ENCODE results near the gene TMED6.

TMED6 gene

DNA sequence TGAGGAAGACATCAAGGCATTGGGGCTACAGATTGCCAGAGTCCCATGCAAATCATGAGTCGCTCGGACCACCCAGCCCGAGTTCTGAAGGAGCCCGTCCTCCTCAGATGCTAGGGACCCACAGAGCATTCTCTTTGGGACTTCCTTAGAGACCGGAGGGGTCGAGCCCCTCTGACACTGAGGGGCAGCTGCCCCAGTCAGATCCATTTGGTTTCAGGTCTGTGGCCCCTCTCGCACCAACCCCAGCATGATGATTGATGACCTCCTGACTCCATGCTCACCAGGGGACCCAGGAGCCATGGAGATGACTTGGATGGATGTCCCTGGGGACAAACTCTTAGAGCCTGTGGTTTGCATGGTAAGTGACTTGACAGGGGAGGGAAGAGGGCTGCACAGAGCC, 29.2 kb downstream of the TMED6 start:
- DNase-seq: no peak

DNA sequence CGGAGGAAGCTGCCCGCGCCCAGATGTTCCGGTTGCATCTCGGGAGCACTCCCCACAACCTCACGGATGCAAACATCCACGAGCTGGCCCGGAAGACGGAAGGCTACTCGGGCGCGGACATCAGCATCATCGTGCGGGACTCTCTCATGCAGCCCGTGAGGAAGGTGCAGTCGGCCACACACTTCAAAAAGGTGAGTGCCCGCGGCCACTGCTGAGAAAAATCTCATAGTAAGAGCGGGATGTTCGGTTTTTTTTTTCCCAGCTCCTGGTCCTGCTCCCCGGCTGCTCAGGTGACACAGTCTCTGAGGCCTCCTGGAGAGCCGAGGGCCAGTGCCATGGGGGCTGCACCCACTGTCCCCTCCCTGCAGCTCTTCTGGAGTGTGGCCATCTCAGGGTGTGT, 30.5 kb downstream of the TMED6 start:
- DNase-seq: no peak

- no peak for DNase-seq
Observed at GRCh38 chr16:69320740-69321073, 30.9 kb downstream of the TMED6 start.

DNA sequence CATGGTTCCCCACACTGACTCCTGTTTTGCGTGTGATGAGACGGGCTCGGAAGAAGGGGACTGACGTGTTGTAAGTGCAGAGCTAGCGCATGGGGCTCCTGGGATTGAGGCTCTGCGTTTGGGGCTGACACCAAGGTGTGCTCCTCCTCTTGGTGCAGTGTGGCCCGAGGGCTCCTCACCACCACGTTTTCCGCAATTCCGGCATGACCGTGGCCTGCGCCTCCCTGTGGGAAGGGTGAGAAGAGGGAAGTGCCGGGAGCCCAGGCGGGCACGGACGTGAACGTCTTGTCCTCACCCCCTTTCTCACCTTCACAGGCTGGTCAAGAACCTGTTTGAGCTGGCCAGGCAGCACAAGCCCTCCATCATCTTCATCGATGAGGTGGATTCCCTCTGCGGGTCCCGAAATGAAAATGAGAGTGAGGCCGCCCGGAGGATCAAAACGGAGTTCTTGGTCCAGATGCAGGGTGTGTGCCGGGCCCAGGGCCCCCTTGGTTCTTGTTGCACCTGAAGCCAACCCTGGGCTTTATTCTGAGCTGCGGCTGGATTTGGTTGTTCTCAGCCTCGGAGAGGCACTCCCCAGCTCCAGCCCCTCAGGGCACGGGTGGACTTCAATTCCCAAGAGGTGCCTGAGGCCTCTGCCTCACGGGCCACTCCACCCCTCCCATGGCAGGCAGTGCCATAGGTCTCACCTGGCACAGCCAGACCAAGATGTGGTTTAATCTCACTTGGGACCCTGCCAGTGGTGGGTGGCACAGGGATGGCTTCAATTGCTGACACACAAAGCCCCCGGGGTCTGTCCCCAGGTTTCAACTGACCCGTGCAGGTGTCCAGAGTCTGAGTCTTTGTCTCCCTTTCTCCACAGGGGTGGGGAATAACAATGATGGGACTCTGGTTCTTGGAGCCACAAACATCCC, 31.5 kb downstream of the TMED6 start:
- no peak for DNase-seq

GRCh38 chr16:69319381-69319780, 32.2 kb downstream of the TMED6 start:
- no peak for DNase-seq

DNA sequence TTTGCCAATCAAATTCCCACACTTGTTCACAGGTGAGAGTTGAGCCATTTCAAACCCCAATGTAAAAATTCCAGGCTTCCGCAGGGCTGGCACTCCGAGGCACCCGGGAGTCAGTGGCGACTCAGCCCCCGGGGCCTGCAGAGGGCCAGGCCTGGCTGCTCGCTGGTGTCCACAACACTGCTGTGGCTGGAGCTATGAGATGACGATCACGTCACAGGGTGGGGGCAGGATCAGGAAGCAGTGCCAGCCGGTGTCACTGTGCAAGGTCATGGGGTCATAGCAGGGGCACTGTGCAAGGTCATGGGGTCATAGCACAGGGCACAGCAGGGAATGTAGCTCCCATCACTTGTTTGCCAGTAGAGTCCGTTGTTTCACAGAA, 32.7 kb downstream of the TMED6 start:
- DNase-seq: no peak

GRCh38 chr16:69318177-69318910, 33.2 kb downstream of the TMED6 start:
- no peak for DNase-seq

DNA sequence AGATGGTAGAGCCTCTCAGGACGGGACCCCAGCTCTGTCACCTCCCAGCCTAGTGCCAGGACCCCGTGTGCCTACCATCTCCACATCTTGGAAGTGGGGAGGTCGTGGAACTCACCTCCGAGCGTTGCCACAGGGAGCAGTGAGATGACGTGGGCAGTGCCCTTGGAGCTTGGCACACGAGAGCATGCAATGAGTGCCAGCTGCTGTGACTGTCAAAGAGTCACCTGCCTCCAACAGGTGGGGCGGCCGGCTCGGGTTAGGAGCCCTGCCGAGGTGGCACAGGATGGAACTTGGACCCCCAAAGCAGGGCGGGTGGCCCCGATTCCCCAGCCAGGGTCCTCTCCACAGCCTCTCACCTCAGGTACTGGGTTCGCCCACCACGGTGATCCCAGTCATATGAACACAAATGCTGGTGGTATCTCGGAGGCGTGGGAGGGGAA, 35.0 kb downstream of the TMED6 start:
- no peak for DNase-seq

GRCh38 chr16:69315486-69316311, 35.9 kb downstream of the TMED6 start:
- DNase-seq: no peak

DNA sequence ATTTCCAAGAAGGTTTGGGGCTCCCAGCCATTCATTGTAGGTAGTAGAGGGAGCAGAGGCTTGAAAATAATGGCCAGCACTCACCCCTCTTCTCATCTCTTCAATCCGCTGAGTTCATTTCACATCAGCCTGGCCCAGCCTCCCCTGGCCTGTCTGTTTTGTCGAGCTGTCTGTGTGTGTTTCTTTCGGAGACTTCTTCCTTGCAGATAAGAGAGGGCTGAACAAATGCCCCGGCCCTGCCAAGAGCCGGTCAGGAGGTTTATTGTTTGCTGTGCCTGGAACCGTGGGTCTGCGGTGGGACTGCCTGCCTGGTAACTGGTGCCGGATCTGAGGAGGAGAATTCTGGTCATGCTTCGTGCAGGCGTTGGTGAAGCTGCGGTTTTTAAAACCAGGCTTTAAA, 37.1 kb downstream of the TMED6 start:
- DNase-seq: no peak

DNA sequence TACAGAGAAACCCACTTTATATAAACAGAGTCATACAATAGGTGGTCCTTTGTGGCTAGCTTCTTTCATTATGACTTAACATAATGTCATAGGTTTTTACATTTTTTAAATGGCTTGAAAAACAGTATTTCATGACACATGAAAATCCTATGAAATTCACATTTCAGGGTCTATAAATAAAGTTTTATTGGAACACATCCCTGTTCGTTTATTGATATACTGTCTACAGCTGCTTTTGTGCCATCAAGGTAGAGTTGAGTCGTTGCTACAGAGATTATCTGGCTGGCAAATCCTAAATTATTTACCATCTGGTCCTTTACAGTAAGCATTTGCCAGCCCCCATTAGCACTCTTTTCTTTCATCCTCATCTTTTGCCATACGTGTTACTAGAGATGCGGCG, 38.1 kb downstream of the TMED6 start:
- DNase-seq: no peak

GRCh38 chr16:69311533-69312387, 39.8 kb downstream of the TMED6 start:
- DNase-seq: peak; percentile 45

DNA sequence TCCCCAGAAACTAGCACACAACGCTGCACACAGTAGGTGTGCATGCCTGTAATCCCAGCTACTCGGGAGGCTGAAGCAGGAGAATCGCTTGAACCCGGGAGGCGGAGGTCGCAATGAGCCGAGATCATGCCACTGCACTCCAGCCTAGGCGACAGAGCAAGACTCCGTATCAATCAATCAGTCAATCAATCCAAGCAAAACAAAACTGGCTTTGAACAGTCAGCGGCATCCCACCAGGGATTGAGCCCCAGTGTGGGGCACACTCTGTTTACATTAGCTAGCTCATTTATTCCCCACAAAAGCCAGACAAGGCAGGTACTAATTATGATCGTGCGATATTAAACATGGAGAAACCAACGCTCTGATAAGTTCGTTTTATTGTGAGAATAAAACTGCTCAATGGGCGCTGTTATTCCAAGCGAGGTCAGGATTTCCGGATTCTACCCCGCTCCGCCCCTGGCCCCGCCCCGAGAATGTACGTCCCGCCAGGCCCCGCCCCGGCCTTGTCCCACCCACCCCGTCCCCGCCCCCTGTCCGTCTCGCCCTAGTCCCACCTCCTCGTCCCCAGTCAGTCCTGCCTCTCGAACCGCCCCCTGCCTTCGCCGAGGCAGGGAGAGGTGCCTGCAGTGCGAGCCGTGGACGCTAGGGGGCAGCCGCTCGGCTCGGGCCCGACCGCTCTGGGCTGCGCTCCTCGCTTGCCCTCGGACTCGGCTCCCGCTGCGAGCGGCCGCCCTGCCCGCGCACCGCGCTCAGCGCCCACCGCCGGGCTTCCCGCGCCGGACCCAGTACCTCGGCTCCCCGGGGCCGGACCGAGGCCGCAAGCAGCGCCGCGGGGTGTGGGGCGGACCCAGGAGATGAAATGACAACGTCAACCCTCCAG, 40.7 kb downstream of the TMED6 start, which contains the start of gene VPS4A:
VPS4A (plus strand) TSS at position 698 of the 880 bp plus-strand sequence; CDS start at position 860, 162 bp downstream.
- peak; percentile 98 for DNase-seq

DNA sequence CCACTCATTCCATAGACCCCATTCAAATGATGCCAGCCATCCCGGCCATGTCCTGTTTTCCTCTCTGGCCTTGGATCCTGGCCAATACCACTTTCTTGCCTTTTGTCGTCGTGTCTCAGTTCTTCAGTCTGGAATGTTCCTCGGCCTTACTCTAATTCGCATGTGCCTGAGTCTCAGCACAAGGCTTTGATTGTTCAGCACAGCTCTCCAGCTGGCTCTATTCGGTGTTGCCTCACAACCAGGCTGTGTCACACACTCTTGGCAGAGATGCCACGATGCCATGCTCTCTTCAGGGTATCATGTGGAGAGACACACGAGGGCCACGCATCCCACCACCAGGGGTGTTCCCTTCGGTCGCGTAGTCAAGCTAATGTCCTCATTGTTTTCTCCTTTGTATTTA, 42.3 kb downstream of the TMED6 start:
- no peak for DNase-seq

- no peak for DNase-seq
Observed at GRCh38 chr16:69307856-69308255, 43.7 kb downstream of the TMED6 start.

DNA sequence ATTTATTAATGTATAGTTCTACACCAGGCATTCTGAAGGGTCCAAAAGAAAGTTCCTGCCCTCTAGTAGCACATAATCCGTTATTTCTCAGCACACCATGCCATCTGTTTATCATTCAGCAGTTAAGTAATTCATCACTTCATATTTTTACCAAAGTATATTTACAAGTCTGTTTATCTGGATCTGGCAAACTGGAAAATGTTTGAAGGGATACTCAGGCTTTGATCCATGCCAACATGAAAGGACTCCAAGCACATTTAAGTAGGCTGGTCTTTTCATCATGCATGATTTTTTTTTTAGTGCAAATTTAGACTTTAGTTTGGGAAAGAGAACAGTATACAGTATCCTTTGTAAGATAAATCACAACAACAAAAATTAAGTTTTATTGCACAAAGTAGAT, 44.5 kb downstream of the TMED6 start:
- no peak for DNase-seq

DNA sequence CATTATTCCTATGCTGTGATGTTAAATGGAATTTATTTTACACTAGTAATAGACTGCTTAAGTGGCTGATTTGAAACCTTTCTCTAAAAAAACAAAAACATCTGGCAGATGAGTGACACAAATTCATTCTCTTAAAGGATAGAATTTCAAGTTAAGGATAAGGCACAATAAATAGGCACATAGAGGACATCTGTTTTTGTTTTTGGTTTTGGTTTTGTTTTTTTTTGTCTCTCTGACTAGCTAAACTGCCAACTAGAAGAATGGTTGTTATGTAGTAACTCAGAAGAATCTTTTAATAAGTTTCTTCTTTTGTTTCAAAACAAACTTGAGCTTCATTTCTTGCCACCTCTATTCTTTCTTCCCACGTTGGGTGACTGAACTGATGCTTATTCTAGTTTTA, 45.6 kb downstream of the TMED6 start:
- no peak for DNase-seq

DNA sequence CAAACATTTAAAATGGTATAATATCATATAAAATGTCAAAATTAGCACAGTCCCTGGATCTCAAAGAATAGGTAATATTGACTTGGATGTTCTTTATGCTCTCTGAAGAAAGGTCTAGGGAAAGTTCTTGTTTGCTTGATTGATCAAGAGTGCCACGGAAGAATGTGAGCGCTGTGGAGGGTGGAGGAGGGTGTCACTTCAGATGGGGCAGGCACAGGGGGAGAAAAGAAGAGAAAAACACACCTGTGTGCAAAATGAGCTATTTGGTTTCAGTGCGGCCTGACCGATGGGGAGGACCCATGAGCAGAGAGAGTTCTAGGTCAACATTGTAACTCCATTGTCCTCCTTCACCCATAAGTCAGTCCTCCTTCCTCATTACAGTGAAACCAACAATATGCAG, 49.3 kb downstream of the TMED6 start:
- no peak for DNase-seq

- DNase-seq: no peak
Observed at GRCh38 chr16:69301861-69302260, 49.7 kb downstream of the TMED6 start.

- DNase-seq: no peak
Observed at GRCh38 chr16:69301187-69301586, 50.4 kb downstream of the TMED6 start.

GRCh38 chr16:69298261-69298660, 53.3 kb downstream of the TMED6 start:
- DNase-seq: no peak
